Pulmonary artery endothelial cell (primary cell): ENCODE data around the gene CEP97. TPM values are rescaled to one million over a fixed set of nuclear protein-coding genes. Genes with fewer than 3 reads are reported as not detected.
A peak's percentile ranks its signal among the peaks of the same experiment; 100 is the strongest.
"Not testable (repeated sequence)": the region's sequence is repeated elsewhere in the genome, so short reads cannot be mapped to it uniquely, and the experiment has no call there.

ENCODE experiments used
- DNase-seq: peaks from one replicate; pipeline ENCODE4 v3.0.0-alpha.2; 2011; ENCODE audit warnings: low read depth, low spot score
- total RNA-seq: library from RNA; depleted of rRNA; stranded (reverse); fragments of >200 nt; gene quantifications from 2 replicates; pipeline ENCODE4 v1.2.3, GENCODE V29; 2014

CEP97 gene
- total RNA-seq, result 8.5 and 17.7 TPM in 2 replicates

GRCh38 chr3:101724329-101725193, at the start of gene CEP97:
CEP97 (plus strand) TSS chr3:101724614; CDS start chr3:101724677, 63 bp downstream.
- DNase-seq, result peak; percentile 71

- no peak for DNase-seq
Observed at GRCh38 chr3:101675709-101676215, 48.7 kb upstream of the CEP97 start.

GRCh38 chr3:101676216-101676764, 48.1 kb upstream of the CEP97 start:
- peak; percentile 82 for DNase-seq

GRCh38 chr3:101676765-101677435, 47.5 kb upstream of the CEP97 start, which contains the start of gene ZBTB11:
ZBTB11 (minus strand) TSS chr3:101677132; CDS start chr3:101676914, 218 bp downstream.
- DNase-seq, result peak; percentile 99

GRCh38 chr3:101677436-101678286, 46.8 kb upstream of the CEP97 start:
- no peak for DNase-seq

- not testable (repeated sequence) for DNase-seq
Observed at GRCh38 chr3:101678837-101679236, 45.6 kb upstream of the CEP97 start.

GRCh38 chr3:101680466-101680865, 43.9 kb upstream of the CEP97 start:
- no peak for DNase-seq

- DNase-seq, result no peak
Observed at GRCh38 chr3:101685050-101685400, 39.4 kb upstream of the CEP97 start.

GRCh38 chr3:101685870-101686307, 38.5 kb upstream of the CEP97 start:
- DNase-seq, result no peak

GRCh38 chr3:101687142-101687931, 37.1 kb upstream of the CEP97 start:
- no peak for DNase-seq

GRCh38 chr3:101689286-101689685, 35.1 kb upstream of the CEP97 start:
- no peak for DNase-seq

GRCh38 chr3:101690972-101691371, 33.4 kb upstream of the CEP97 start:
- DNase-seq, result no peak

GRCh38 chr3:101691685-101692671, 32.4 kb upstream of the CEP97 start:
- not testable (repeated sequence) for DNase-seq

GRCh38 chr3:101693540-101693939, 30.9 kb upstream of the CEP97 start:
- not testable (repeated sequence) for DNase-seq

GRCh38 chr3:101694836-101695235, 29.6 kb upstream of the CEP97 start:
- not testable (repeated sequence) for DNase-seq

- no peak for DNase-seq
Observed at GRCh38 chr3:101695779-101696372, 28.5 kb upstream of the CEP97 start.

GRCh38 chr3:101701696-101702634, 22.4 kb upstream of the CEP97 start:
- DNase-seq, result no peak
